ENCODE results near the gene CEP55. TPM values are rescaled to one million over a fixed set of nuclear protein-coding genes. Genes with fewer than 3 reads are reported as not detected.

CEP55 gene
- total RNA-seq, 1 experiment from 2014 or later, result 17.3 TPM

GRCh38 chr10:93559490-93559889 lies 63.1 kb downstream of the CEP55 start:
- TF ChIP-seq PREB (CRISPR knock-in tag; IDR thresholded peaks at IDR 0.05; ENCODE audit: borderline replicate concordance), result no peak
- TF ChIP-seq KAT7 (CRISPR knock-in tag; IDR thresholded peaks at IDR 0.05; ENCODE audit: borderline replicate concordance), result no peak
- no peak for TF ChIP-seq NR3C1 (CRISPR knock-in tag; conservative IDR thresholded peaks at IDR 0.05; ENCODE audit: low read depth)
- no peak for TF ChIP-seq IRF1 (CRISPR knock-in tag; IDR thresholded peaks at IDR 0.05)
- no peak for TF ChIP-seq ARID4B (CRISPR knock-in tag; IDR thresholded peaks at IDR 0.05; ENCODE audit: borderline replicate concordance)
- TF ChIP-seq CDX4 (CRISPR knock-in tag; IDR thresholded peaks at IDR 0.05; ENCODE audit: borderline replicate concordance), result no peak
- TF ChIP-seq FOXP4 (CRISPR knock-in tag; IDR thresholded peaks at IDR 0.05), result no peak
- ATAC-seq, result no peak
- CTCF ChIA-PET, result interaction anchor here (0.6 to 2.0 kb wide), 5 partner anchors 8 to 256 kb away, joined by 3 to 7 read pairs (median 4); no protein-coding TSS in a partner anchor

GRCh38 chr10:93560541-93560940 lies 64.1 kb downstream of the CEP55 start:
- Mint-ChIP-seq H3K27ac (no peak overlapping the region), H3K4me1 (peaks cover 4% of the 10 kb centered on the region; the same call in 1 of the 2 replicates), H3K4me3 (no peak overlapping the region), H3K27me3 (ENCODE audit: low read depth) (peaks cover 29% of the 10 kb centered on the region), H3K36me3 (no peaks in the 10 kb centered on the region; the same call in 1 of the 2 replicates), H3K9me3 (peaks cover 5% of the 10 kb centered on the region; the same call in 1 of the 2 replicates)
- ChIA-PET CTCF (interaction anchor here (1.1 kb wide), 1 partner anchor 25 kb away, joined by 4 read pairs; no protein-coding TSS in a partner anchor), POLR2A (no interaction called here)
- DNase-seq (ENCODE audit: low spot score) (no peak), ATAC-seq (no peak)
- TF ChIP-seq NFE2L1 (CRISPR knock-in tag; IDR thresholded peaks at IDR 0.05) (no peak), SP1 (CRISPR knock-in tag; conservative IDR thresholded peaks at IDR 0.05) (no peak), CDX4 (CRISPR knock-in tag; IDR thresholded peaks at IDR 0.05; ENCODE audit: borderline replicate concordance) (no peak), MAX (CRISPR knock-in tag; IDR thresholded peaks at IDR 0.05) (no peak), EMX1 (CRISPR knock-in tag; IDR thresholded peaks at IDR 0.05) (no peak), ZNF512 (CRISPR knock-in tag; IDR thresholded peaks at IDR 0.05; ENCODE audit: borderline replicate concordance) (no peak), E2F4 (CRISPR knock-in tag; IDR thresholded peaks at IDR 0.05; ENCODE audit: borderline replicate concordance, low read depth) (no peak), ZMAT4 (CRISPR knock-in tag; IDR thresholded peaks at IDR 0.05) (no peak), FOXP1 (CRISPR knock-in tag; IDR thresholded peaks at IDR 0.05; ENCODE audit: borderline replicate concordance) (no peak), ZNF281 (CRISPR knock-in tag; IDR thresholded peaks at IDR 0.05) (no peak)

More at GRCh38 chr10:93559490-93559889, 63.1 kb downstream of the CEP55 start:
- Mint-ChIP-seq H3K9me3 (peaks cover 5% of the 10 kb centered on the region; the same call in 1 of the 2 replicates), H3K4me1 (peaks cover 11% of the 10 kb centered on the region), H3K27ac (no peak overlapping the region), H3K27me3 (ENCODE audit: low read depth) (peaks cover 18% of the 10 kb centered on the region), H3K36me3 (no peaks in the 10 kb centered on the region; the same call in 1 of the 2 replicates), H3K4me3 (no peak overlapping the region)
- no peak for DNase-seq (ENCODE audit: low spot score)
- POLR2A ChIA-PET, result no interaction called here
